Muscle layer of duodenum (tissue), 2 donors: ENCODE data around the gene RGS8.

ENCODE experiments used
- H3K27ac ChIP-seq: one replicate; pipeline ENCODE4 v1.7.0; 2013; ENCODE audit warnings: mild to moderate bottlenecking, low read length
- H3K27me3 ChIP-seq: one replicate; pipeline ENCODE4 v1.7.0; 2013; ENCODE audit warnings: low read depth, mild to moderate bottlenecking, control low read depth, low read length
- H3K36me3 ChIP-seq, 2 donors: one replicate each; pipeline ENCODE4 v1.7.0; 2013; ENCODE audit warnings: low read length in 2 of 2, control low read depth in 1 of 2, mild to moderate bottlenecking in 1 of 2; ENCODE audit not compliant: insufficient read depth in 2 of 2, control insufficient read depth in 1 of 2
- H3K4me1 ChIP-seq, 2 donors: one replicate each; pipeline ENCODE4 v1.7.0; 2013; ENCODE audit warnings: low read length in 2 of 2, mild to moderate bottlenecking in 2 of 2, control low read depth in 1 of 2, moderate library complexity in 1 of 2; ENCODE audit not compliant: insufficient read depth in 2 of 2, control insufficient read depth in 1 of 2
- H3K4me3 ChIP-seq, 2 donors: one replicate each; pipeline ENCODE4 v1.7.0; 2013; ENCODE audit warnings: low read length in 2 of 2, low read depth in 1 of 2, mild to moderate bottlenecking in 1 of 2
- H3K9me3 ChIP-seq, 2 donors: one replicate each; pipeline ENCODE4 v1.7.0; 2013; ENCODE audit warnings: low read length in 2 of 2, control low read depth in 1 of 2, mild to moderate bottlenecking in 1 of 2; ENCODE audit not compliant: control insufficient read depth in 1 of 2
- donor health status: healthy.

The RGS8 gene

DNA sequence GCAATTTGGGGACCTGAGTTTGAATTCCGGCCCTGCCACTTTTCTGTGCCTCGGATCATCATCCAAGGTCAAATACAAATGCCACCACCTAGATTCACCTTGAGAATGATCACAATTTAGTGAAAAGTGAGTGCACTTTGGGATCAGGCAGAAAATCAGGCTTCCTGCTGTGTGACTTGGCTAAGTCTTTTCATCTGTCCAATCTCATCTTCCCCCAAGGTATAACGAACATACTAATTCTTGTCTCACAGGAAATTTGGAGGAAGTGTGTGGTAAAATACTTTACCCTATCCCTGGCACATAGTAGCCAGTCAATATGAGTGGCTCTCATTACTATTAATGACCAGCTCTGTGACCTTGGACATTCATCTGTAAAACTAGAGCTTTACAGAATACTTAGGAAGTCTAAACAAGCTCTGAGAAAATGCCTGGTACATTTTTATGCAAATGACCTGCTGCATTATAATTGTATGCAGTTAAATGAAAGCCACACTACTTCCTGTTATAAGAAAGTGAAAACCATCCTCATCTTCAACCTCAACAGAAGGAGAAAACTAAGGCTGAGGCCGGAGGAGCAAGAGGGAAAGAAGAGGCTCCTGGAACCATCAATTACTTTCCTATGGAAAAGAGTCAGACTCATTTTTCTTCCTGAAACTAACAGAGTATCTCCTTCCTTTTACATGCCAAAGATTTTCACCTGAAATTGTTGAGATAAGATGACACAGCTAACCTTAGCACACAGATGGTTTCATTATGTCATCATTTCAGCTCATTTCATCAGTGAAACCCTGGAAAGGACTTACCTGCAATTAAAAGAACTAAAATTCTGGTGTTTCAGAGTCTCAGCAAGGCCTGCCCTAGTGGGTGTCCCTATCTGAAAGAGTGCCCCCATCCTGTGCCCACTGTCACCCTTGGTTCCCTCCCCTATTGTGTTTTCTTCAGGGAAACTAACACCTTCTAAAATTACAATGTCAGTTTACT lies 32.6 kb upstream of the RGS8 start:
- H3K36me3 ChIP-seq = no peaks in the 10 kb centered on the region
- H3K27ac ChIP-seq = no peak overlapping the region
- H3K9me3 ChIP-seq = no peaks in the 10 kb centered on the region
- H3K4me3 ChIP-seq = no peak overlapping the region
- H3K27me3 ChIP-seq = no peaks in the 10 kb centered on the region
- H3K4me1 ChIP-seq = no peaks in the 10 kb centered on the region

DNA sequence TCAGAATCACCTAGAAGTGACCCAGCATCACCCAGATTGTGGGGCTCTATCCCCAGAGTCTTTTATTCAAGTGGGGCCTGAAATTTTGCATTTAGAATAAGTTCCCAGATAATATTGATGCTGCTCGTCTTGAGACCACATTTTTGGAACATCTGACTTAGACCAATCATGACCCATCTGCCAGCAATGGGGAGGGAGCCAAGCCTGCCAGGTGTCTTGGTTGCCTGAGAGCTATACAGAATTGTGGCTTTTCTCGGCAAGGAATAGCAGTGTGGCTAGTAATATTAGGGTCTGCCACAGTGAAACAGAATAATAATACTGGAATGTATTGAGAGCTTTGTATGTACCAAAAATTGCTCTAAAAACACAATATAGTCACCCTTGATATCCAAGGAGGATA lies 31.1 kb upstream of the RGS8 start:
- Histone ChIP-seq H3K27ac (no peak overlapping the region), H3K4me3 (no peak overlapping the region), H3K27me3 (no peaks in the 10 kb centered on the region), H3K4me1 (no peaks in the 10 kb centered on the region), H3K36me3 (no peaks in the 10 kb centered on the region), H3K9me3 (no peaks in the 10 kb centered on the region)

- no peaks in the 10 kb centered on the region for H3K36me3 ChIP-seq
- H3K9me3 ChIP-seq = no peaks in the 10 kb centered on the region
- H3K4me1 ChIP-seq = no peaks in the 10 kb centered on the region
- H3K27ac ChIP-seq = no peak overlapping the region
- H3K4me3 ChIP-seq = no peak overlapping the region
- no peaks in the 10 kb centered on the region for H3K27me3 ChIP-seq
These were observed 30.2 kb upstream of the RGS8 start for GRCh38 chr1:182714546-182714945.

DNA sequence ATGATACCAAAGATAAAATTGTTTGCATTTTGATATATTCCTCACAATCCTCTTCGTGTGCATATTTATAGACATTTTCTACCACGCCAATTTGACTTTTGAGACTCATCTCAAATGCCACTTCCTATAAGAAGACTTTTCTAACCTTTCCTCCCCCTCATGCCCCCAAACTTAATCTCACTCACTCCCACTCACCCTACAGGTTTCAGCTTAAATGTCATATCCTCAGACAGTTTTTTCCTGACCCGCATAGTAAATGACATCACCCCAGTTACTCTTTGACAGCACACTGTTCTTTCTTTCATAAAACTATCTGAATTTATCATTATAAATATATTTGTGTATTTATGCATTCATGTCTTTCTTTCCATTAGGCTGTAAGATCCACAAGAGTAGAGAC lies 29.6 kb upstream of the RGS8 start:
- no peaks in the 10 kb centered on the region for H3K36me3 ChIP-seq
- no peak overlapping the region for H3K27ac ChIP-seq
- H3K4me3 ChIP-seq = no peak overlapping the region
- H3K9me3 ChIP-seq = no peaks in the 10 kb centered on the region
- no peaks in the 10 kb centered on the region for H3K4me1 ChIP-seq
- H3K27me3 ChIP-seq = no peaks in the 10 kb centered on the region

DNA sequence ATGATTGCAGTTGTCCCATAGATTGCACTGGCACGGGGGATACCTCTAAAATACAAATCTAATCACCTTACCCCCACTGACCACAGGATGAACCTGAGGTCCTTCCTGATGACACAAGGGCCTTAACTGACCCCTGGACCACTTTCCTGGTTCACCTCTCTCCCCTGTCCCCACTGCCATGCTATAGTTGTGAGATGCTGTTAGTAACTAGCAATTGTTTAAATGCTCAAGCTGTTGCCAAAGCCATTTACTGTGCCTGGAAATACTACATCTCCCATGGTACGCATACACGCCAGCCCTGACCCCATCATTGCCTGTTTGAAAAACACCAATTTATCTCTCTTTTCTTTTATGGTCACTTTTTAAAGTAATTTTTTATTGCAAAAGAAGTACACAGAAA lies 29.1 kb upstream of the RGS8 start:
- H3K27ac ChIP-seq = no peak overlapping the region
- H3K4me1 ChIP-seq = no peaks in the 10 kb centered on the region
- H3K4me3 ChIP-seq = no peak overlapping the region
- H3K9me3 ChIP-seq = no peaks in the 10 kb centered on the region
- H3K36me3 ChIP-seq = no peaks in the 10 kb centered on the region
- no peaks in the 10 kb centered on the region for H3K27me3 ChIP-seq

- Histone ChIP-seq H3K27me3 (no peaks in the 10 kb centered on the region), H3K27ac (no peak overlapping the region), H3K36me3 (no peaks in the 10 kb centered on the region), H3K4me3 (no peak overlapping the region), H3K4me1 (peaks cover 0 to 6% of the 10 kb centered on the region in 2 donors), H3K9me3 (no peaks in the 10 kb centered on the region)
These were observed 25.5 kb upstream of the RGS8 start for GRCh38 chr1:182709855-182710254.

DNA sequence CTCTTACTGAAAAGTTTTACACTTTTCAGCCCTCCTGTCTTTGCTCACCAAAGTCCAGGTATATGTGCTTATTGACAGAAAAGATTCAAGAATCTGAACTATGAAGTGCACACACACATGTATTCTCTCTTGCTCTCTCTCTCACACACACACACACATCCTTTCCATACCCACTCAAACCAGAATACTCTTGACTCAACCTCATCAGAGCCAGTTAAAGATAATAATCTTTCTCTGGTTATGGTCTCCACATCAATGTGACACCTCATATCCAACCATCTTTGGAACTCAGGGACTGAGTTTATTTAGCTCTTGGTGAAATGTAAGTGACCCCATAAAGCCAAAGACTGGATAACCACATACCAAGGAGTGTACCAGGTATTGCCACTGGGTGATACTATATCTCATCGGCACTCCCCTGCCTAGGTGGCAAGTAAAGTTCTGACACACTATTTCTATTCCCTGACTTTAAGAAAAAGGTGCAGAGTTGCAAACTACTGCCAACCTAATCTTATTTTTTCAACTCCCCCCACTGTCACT lies 24.9 kb upstream of the RGS8 start:
- H3K27ac ChIP-seq = no peak overlapping the region
- no peaks in the 10 kb centered on the region for H3K36me3 ChIP-seq
- no peak overlapping the region for H3K4me3 ChIP-seq
- peaks cover 0 to 6% of the 10 kb centered on the region in 2 donors for H3K4me1 ChIP-seq
- no peaks in the 10 kb centered on the region for H3K27me3 ChIP-seq
- H3K9me3 ChIP-seq = no peaks in the 10 kb centered on the region

GRCh38 chr1:182707122-182707521 lies 22.7 kb upstream of the RGS8 start:
- H3K9me3 ChIP-seq = no peaks in the 10 kb centered on the region
- H3K4me3 ChIP-seq = no peak overlapping the region
- no peak overlapping the region for H3K27ac ChIP-seq
- H3K27me3 ChIP-seq = no peaks in the 10 kb centered on the region
- H3K36me3 ChIP-seq = no peaks in the 10 kb centered on the region
- H3K4me1 ChIP-seq = peaks cover 0 to 6% of the 10 kb centered on the region in 2 donors

- H3K4me3 ChIP-seq = no peak overlapping the region
- no peak overlapping the region for H3K27ac ChIP-seq
These were observed 20.3 kb upstream of the RGS8 start for GRCh38 chr1:182704677-182705076.

DNA sequence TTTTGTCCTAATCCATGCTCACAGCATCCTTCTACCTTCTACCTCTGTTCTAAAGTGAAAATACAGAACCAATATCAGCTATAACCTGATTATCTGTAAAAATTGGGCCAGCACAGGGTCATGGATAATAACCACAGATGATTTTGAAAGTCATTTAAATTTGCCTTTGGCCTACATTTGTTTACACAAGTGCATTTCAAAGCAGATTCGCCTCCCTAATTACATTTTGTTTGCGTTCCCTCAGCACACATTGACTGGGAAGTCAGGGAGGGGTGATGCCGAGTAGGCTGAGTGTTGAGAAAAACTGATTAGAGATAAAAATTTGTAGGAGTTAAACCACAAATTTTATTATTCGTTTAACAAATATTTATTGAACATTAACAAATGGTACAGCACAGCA lies 19.2 kb upstream of the RGS8 start:
- no peaks in the 10 kb centered on the region for H3K27me3 ChIP-seq

More at GRCh38 chr1:182704677-182705076, 20.3 kb upstream of the RGS8 start:
- Histone ChIP-seq H3K4me1 (peaks cover 0 to 11% of the 10 kb centered on the region in 2 donors), H3K27me3 (no peaks in the 10 kb centered on the region), H3K9me3 (no peaks in the 10 kb centered on the region), H3K36me3 (no peaks in the 10 kb centered on the region)

DNA sequence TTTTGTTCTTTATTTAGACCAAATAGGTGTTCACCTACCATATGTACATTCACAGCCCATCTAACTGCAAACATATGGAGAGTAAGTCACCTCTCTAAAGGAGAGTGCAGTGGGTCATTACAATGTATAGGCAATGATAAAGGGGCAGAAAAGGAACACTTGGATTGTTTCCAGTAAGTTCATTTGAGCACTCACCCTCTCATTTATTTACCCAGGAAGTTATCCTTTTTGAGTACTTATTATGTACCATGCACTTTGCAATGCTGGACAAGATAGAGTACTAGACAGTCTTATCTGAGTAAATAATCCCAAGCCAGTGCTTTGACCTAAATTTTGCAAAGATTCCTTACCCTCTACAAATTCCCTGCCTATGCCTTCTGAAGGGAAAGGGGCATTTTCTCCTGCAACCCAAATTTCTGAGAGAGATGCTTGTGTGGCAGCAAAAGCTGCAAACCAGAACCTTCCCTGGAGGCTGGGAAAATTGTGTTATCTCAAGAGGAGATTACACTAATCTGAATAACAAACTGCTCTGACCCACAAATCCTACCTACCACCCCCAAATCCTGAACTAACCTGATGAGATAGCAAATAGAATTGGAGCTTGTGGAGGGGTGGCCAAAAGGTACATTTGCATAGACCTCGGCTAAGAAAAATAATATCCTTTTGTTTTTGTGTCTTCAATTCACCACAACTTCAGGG lies 18.6 kb upstream of the RGS8 start:
- no peaks in the 10 kb centered on the region for H3K9me3 ChIP-seq
- H3K4me1 ChIP-seq = peaks cover 0 to 16% of the 10 kb centered on the region in 2 donors
- no peaks in the 10 kb centered on the region for H3K36me3 ChIP-seq
- no peak overlapping the region for H3K4me3 ChIP-seq
- H3K27ac ChIP-seq = no peak overlapping the region
- H3K27me3 ChIP-seq = no peaks in the 10 kb centered on the region

More for the DNA sequence above, 19.2 kb upstream of the RGS8 start:
- Histone ChIP-seq H3K9me3 (no peaks in the 10 kb centered on the region), H3K27ac (no peak overlapping the region), H3K4me1 (peaks cover 0 to 16% of the 10 kb centered on the region in 2 donors), H3K36me3 (no peaks in the 10 kb centered on the region), H3K4me3 (no peak overlapping the region)
